ENCODE results near the gene SLC44A3. TPM values are rescaled to one million over a fixed set of nuclear protein-coding genes. Genes with fewer than 3 reads are reported as not detected.

The SLC44A3 gene
- total and polyA plus RNA-seq, 2 experiments from 2014 or later: 1.2 to 17.8 TPM

- Histone ChIP-seq H3K4me1 (ENCODE audit: low read depth) (peaks cover 32% of the 10 kb centered on the region), H3K27ac (peak overlapping the region; percentile 99), H3K36me3 (no peaks in the 10 kb centered on the region), H3K4me3 (peak overlapping the region; percentile 82), H3K9me3 (ENCODE audit: low read depth) (no peaks in the 10 kb centered on the region), H3K27me3 (no peaks in the 10 kb centered on the region)
- DNase-seq (ENCODE audit: low read depth in 1 of 2, low spot score in 1 of 2): peak; percentile 54 to 68
- no peak for TF ChIP-seq CTCF (IDR thresholded peaks at IDR 0.05; ENCODE audit: low read depth, low read length)
Observed at GRCh38 chr1:94927405-94928175, 107.4 kb downstream of the SLC44A3 start.

- no peaks in the 10 kb centered on the region for H3K27me3 ChIP-seq
- peaks cover 32% of the 10 kb centered on the region for H3K4me1 ChIP-seq (ENCODE audit: low read depth)
- no peak for DNase-seq (ENCODE audit: low read depth in 1 of 2, low spot score in 1 of 2)
- no peaks in the 10 kb centered on the region for H3K36me3 ChIP-seq
- peak overlapping the region; percentile 82 for H3K4me3 ChIP-seq
- no peak for TF ChIP-seq CTCF (IDR thresholded peaks at IDR 0.05; ENCODE audit: low read depth, low read length)
- H3K9me3 ChIP-seq (ENCODE audit: low read depth): no peaks in the 10 kb centered on the region
- peak overlapping the region; percentile 99 for H3K27ac ChIP-seq
Observed at GRCh38 chr1:94928293-94928939, 108.3 kb downstream of the SLC44A3 start.

- no peaks in the 10 kb centered on the region for H3K27me3 ChIP-seq
- no peak overlapping the region for H3K27ac ChIP-seq
- peak overlapping the region; percentile 82 for H3K4me3 ChIP-seq
- no peaks in the 10 kb centered on the region for H3K9me3 ChIP-seq (ENCODE audit: low read depth)
- peaks cover 27% of the 10 kb centered on the region for H3K4me1 ChIP-seq (ENCODE audit: low read depth)
- H3K36me3 ChIP-seq: no peaks in the 10 kb centered on the region
- no peak for TF ChIP-seq CTCF (IDR thresholded peaks at IDR 0.05; ENCODE audit: low read depth, low read length)
- peak in 1 of 2 donors; percentile 38 for DNase-seq (ENCODE audit: low read depth in 1 of 2, low spot score in 1 of 2)
Observed at GRCh38 chr1:94929351-94930217, 109.4 kb downstream of the SLC44A3 start.

GRCh38 chr1:94931254-94931841 is 111.2 kb downstream of the SLC44A3 start:
- H3K27me3 ChIP-seq: no peaks in the 10 kb centered on the region
- DNase-seq (ENCODE audit: low read depth in 1 of 2, low spot score in 1 of 2): no peak
- no peaks in the 10 kb centered on the region for H3K9me3 ChIP-seq (ENCODE audit: low read depth)
- no peaks in the 10 kb centered on the region for H3K36me3 ChIP-seq
- no peak overlapping the region for H3K4me3 ChIP-seq
- H3K27ac ChIP-seq: no peak overlapping the region
- H3K4me1 ChIP-seq (ENCODE audit: low read depth): peaks cover 23% of the 10 kb centered on the region
- TF ChIP-seq CTCF (IDR thresholded peaks at IDR 0.05; ENCODE audit: low read depth, low read length): no peak

- TF ChIP-seq CTCF (IDR thresholded peaks at IDR 0.05; ENCODE audit: low read depth, low read length): no peak
- Histone ChIP-seq H3K27me3 (no peaks in the 10 kb centered on the region), H3K27ac (no peak overlapping the region), H3K4me3 (no peak overlapping the region), H3K4me1 (ENCODE audit: low read depth) (peaks cover 12% of the 10 kb centered on the region), H3K9me3 (ENCODE audit: low read depth) (no peaks in the 10 kb centered on the region), H3K36me3 (no peaks in the 10 kb centered on the region)
- no peak for DNase-seq (ENCODE audit: low read depth in 1 of 2, low spot score in 1 of 2)
Observed at GRCh38 chr1:94934551-94934950, 114.4 kb downstream of the SLC44A3 start.
